HCEC 1CT (cell line): Measurements from ENCODE around the gene MACO1.

Experiments used
- DNase-seq: peaks from one replicate; pipeline ENCODE4 v3.0.0-alpha.2; 2017

MACO1 gene

DNA sequence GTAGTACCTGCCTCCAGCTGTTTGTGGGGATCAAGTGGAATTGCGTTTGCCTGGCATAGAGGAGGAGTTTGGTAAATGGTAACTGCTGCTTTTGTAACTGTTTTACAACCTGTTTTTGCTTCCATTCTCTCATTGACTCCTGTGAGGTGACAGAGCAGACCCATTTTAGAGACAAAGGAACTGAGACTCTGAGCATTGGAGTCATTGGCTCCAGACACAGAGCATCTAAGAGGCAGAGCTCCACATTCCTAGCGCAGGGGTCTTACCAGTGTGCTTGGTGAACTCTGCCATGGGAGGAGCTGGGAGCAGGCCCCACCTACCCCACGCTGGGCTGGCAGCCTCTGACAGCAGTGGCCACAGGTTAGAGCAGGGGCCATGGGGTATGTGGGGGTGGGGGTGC is 115.1 kb downstream of the MACO1 start:
- no peak for DNase-seq

DNA sequence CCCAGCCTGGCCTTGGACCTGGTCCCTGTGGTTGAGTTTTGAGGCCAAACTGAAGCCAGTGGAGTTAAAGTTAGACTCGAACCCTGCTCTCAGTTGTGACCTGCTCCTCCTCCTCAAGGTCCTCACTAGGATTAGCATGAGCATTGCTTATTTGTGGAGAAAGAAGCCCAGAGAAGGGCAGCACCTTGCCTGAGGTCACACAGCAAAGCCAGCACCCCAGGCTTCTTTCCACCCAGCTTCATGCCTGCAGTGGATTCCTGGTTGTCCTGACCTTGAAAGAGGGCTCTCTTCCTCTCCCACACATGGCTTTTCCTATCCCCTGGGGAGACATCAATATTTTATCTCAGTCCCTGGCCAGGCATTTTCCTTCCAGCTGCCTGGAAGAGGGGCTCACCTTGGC is 115.5 kb downstream of the MACO1 start:
- no peak for DNase-seq

DNA sequence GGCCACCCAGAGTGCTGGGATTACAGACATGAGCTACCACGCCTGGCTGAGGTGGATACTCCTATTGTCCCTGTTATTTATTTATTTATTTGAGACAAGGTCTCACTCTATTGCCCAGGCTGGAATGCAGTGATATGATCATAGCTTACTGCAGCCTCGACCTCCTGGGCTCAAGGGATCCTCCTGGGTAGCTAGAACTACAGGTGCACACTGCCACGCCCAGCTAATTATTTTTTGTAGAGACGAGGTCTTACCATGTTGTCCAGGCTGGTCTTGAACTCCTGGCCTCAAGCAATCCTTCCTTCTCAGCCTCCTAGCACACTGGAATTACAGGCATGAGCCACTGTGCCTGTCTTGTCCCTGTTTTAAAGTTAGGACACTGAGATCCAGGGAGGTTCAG is 117.9 kb downstream of the MACO1 start:
- DNase-seq: no peak

DNA sequence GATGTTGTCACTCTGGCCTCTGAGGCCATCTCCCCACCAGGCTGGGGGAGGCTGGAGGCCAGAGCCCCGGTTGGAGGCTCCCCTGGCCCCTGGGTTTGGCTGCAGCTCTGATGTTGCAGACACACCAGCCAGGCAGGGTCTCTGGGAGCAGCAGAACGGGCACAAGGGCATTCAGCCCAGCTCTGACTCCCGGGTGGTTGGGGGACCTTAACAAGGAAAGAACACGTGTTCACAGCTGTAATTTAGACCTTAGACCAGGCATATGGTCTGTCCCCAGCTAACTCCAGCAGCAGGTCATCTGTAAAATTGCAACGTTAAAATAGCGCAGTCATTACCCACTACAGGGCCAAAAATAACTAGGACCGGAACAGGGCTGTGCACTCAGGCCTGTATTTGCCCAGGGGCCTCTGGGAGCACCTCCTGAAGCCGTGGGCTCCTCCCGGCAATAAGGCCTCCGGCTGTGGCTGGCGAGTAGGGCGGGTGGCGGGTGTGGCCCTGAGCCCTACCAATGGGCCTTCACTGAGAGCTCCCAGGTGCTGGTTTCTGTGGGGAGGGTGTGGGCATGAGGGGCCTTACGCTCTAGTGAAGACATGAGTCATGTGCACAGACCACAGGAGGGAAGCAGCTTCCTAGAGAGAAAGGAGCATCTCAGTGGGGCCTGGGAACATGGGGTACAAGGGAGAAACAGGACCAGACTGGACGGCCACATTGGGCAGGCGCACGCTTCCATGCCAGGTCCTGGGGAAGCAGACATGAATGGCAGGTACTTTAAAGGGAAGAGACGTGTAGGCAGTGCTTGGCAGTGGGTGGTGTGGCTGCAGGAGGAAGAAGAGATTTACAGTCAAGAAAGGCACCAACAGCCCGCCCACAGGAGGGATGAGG is 118.8 kb downstream of the MACO1 start:
- DNase-seq: peak; percentile 13
